HG03095 (cell line): ENCODE measurements around the gene ABCC4.

Experiments
- ATAC-seq: cut with Tn5 transposase; IDR thresholded peaks from one replicate; pipeline ENCODE4 v1.9.1; 2021; ENCODE audit warnings: moderate library complexity; ENCODE audit not compliant: unreplicated experiment

The ABCC4 gene

GRCh38 chr13:95067303-95067702 is 233.9 kb downstream of the ABCC4 start:
- no peak for ATAC-seq

GRCh38 chr13:95060014-95060519 is 241.2 kb downstream of the ABCC4 start:
- ATAC-seq: no peak

GRCh38 chr13:95059306-95059705 is 241.9 kb downstream of the ABCC4 start:
- no peak for ATAC-seq

- no peak for ATAC-seq
Measured at GRCh38 chr13:95058680-95059079, 242.6 kb downstream of the ABCC4 start.

- ATAC-seq: no peak
Measured at GRCh38 chr13:95056266-95056665, 245.0 kb downstream of the ABCC4 start.

GRCh38 chr13:95050800-95051615 is 250.2 kb downstream of the ABCC4 start:
- ATAC-seq: peak; percentile 61

GRCh38 chr13:95049772-95050171 is 251.5 kb downstream of the ABCC4 start:
- no peak for ATAC-seq

- no peak for ATAC-seq
Measured at GRCh38 chr13:95044452-95045205, 256.6 kb downstream of the ABCC4 start.

- ATAC-seq: no peak
Measured at GRCh38 chr13:95039415-95039814, 261.8 kb downstream of the ABCC4 start.

GRCh38 chr13:95038949-95039348 is 262.3 kb downstream of the ABCC4 start:
- no peak for ATAC-seq

GRCh38 chr13:95035311-95036109 is 265.7 kb downstream of the ABCC4 start:
- ATAC-seq: no peak

GRCh38 chr13:95033890-95034289 is 267.4 kb downstream of the ABCC4 start:
- ATAC-seq: peak; percentile 76

- ATAC-seq: no peak
Measured at GRCh38 chr13:95032121-95032520, 269.1 kb downstream of the ABCC4 start.

GRCh38 chr13:95030821-95031343 is 270.4 kb downstream of the ABCC4 start:
- no peak for ATAC-seq

- no peak for ATAC-seq
Measured at GRCh38 chr13:95027638-95028037, 273.6 kb downstream of the ABCC4 start.

GRCh38 chr13:95025116-95025515 is 276.1 kb downstream of the ABCC4 start:
- ATAC-seq: no peak

- no peak for ATAC-seq
Measured at GRCh38 chr13:95023405-95023804, 277.8 kb downstream of the ABCC4 start.

- ATAC-seq: no peak
Measured at GRCh38 chr13:95020298-95020987, 280.8 kb downstream of the ABCC4 start.

- no peak for ATAC-seq
Measured at GRCh38 chr13:95019886-95020285, 281.4 kb downstream of the ABCC4 start.

GRCh38 chr13:95007322-95007721 is 293.9 kb downstream of the ABCC4 start:
- no peak for ATAC-seq
